SH-SY5Y (cell line): Measurements from ENCODE around the gene GAK.

Source experiments
- GATA2 ChIP-seq: IDR thresholded peaks from 2 replicates; pipeline ENCODE4 v1.6.1; 2011; ENCODE audit warnings: mild to moderate bottlenecking, low read depth, low read length
- GATA3 ChIP-seq: IDR thresholded peaks from 2 replicates; pipeline ENCODE4 v1.6.1; 2011; ENCODE audit warnings: low read depth, mild to moderate bottlenecking, low read length, moderate library complexity

GRCh38 chr4:821631-822030 lies 110.5 kb downstream of the GAK start:
- TF ChIP-seq GATA3 (no peak), GATA2 (no peak)
